GM19240 (cell line): ENCODE data around the gene RDH5.
"Not testable (repeated sequence)": the region's sequence is repeated elsewhere in the genome, so short reads cannot be mapped to it uniquely, and the experiment has no call there.

ENCODE experiments used
- DNase-seq: peaks from one replicate; pipeline ENCODE4 v3.0.0; 2011; ENCODE audit warnings: low spot score; ENCODE audit not compliant: insufficient read length

Gene RDH5

GRCh38 chr12:55744340-55745030 is 24.3 kb downstream of the RDH5 start:
- DNase-seq: no peak

- no peak for DNase-seq
Observed at GRCh38 chr12:55745361-55746173, 25.4 kb downstream of the RDH5 start.

GRCh38 chr12:55746174-55746912 is 26.1 kb downstream of the RDH5 start:
- DNase-seq: no peak

- no peak for DNase-seq
Observed at GRCh38 chr12:55746913-55747231, 26.7 kb downstream of the RDH5 start.

- DNase-seq: no peak
Observed at GRCh38 chr12:55748230-55748993, 28.2 kb downstream of the RDH5 start.

GRCh38 chr12:55755246-55755645 is 35.1 kb downstream of the RDH5 start:
- no peak for DNase-seq

GRCh38 chr12:55757701-55758100 is 37.5 kb downstream of the RDH5 start:
- no peak for DNase-seq

- not testable (repeated sequence) for DNase-seq
Observed at GRCh38 chr12:55758575-55758974, 38.4 kb downstream of the RDH5 start.

GRCh38 chr12:55760663-55761062 is 40.5 kb downstream of the RDH5 start:
- no peak for DNase-seq

- DNase-seq: no peak
Observed at GRCh38 chr12:55762646-55763045, 42.5 kb downstream of the RDH5 start.

GRCh38 chr12:55765736-55766290 is 45.6 kb downstream of the RDH5 start:
- no peak for DNase-seq

- DNase-seq: no peak
Observed at GRCh38 chr12:55767156-55767555, 47.0 kb downstream of the RDH5 start.

- DNase-seq: no peak
Observed at GRCh38 chr12:55771736-55772135, 51.5 kb downstream of the RDH5 start.
